Chondrocyte (in vitro differentiated cells): ENCODE data around the gene ZWILCH. TPM values are rescaled to one million over a fixed set of nuclear protein-coding genes. Genes with fewer than 3 reads are reported as not detected.
A peak's percentile ranks its signal among the peaks of the same experiment; 100 is the strongest.

ENCODE experiments used
- DNase-seq: peaks from one replicate; pipeline ENCODE4 v3.0.0; 2021; ENCODE audit warnings: mixed read lengths, low spot score
- H3K27ac Mint-ChIP-seq: one replicate; pipeline ENCODE4 v1.8.0; 2021; ENCODE audit warnings: mild to moderate bottlenecking, moderate library complexity, mixed read lengths; ENCODE audit not compliant: unreplicated experiment
- H3K27me3 Mint-ChIP-seq: 2 replicates; pipeline ENCODE4 v1.8.0; 2021; ENCODE audit warnings: low read depth, mixed read lengths
- H3K36me3 Mint-ChIP-seq: 2 replicates; pipeline ENCODE4 v1.8.0; 2021; ENCODE audit warnings: low read depth, mixed read lengths
- H3K4me1 Mint-ChIP-seq: 2 replicates; pipeline ENCODE4 v1.8.0; 2021; ENCODE audit warnings: low read depth, mild to moderate bottlenecking, mixed read lengths
- H3K4me3 Mint-ChIP-seq: one replicate; pipeline ENCODE4 v1.8.0; 2021; ENCODE audit warnings: mild to moderate bottlenecking, moderate library complexity, mixed read lengths; ENCODE audit not compliant: unreplicated experiment
- H3K9me3 Mint-ChIP-seq: 2 replicates; pipeline ENCODE4 v1.8.0; 2021; ENCODE audit warnings: low read depth, mixed read lengths
- CTCF ChIP-seq: fragments of 200-600 bp; sonication (generic); IDR thresholded peaks from 2 replicates; pipeline ENCODE4 v1.5.0; 2021; ENCODE audit warnings: antibody characterized with exemption, mild to moderate bottlenecking, moderate library complexity
- total RNA-seq: library from RNA; stranded (reverse); gene quantifications from 3 replicates; pipeline ENCODE4 v1.2.1, GENCODE V29; 2021

Gene ZWILCH
- total RNA-seq, 1 donor from 2014 or later, result 11.0 TPM

- Mint-ChIP-seq H3K4me1 (peaks cover 38% of the 10 kb centered on the region), H3K9me3 (no peaks in the 10 kb centered on the region), H3K36me3 (peaks cover 16% of the 10 kb centered on the region), H3K4me3 (peak overlapping the region; percentile 100), H3K27ac (peak overlapping the region; percentile 100), H3K27me3 (no peaks in the 10 kb centered on the region)
- no peak for TF ChIP-seq CTCF
- DNase-seq, result no peak
Observed at GRCh38 chr15:66505818-66506217, 692 bp downstream of the ZWILCH start.

GRCh38 chr15:66508293-66508883, 3.3 kb downstream of the ZWILCH start:
- DNase-seq, result no peak
- no peaks in the 10 kb centered on the region for H3K27me3 Mint-ChIP-seq
- no peak for TF ChIP-seq CTCF
- no peaks in the 10 kb centered on the region for H3K9me3 Mint-ChIP-seq
- peaks cover 23% of the 10 kb centered on the region for H3K4me1 Mint-ChIP-seq
- peaks cover 1% of the 10 kb centered on the region for H3K36me3 Mint-ChIP-seq
- H3K4me3 Mint-ChIP-seq, result no peak overlapping the region
- H3K27ac Mint-ChIP-seq, result no peak overlapping the region

GRCh38 chr15:66514586-66514985, 9.5 kb downstream of the ZWILCH start:
- no peak overlapping the region for H3K27ac Mint-ChIP-seq
- H3K36me3 Mint-ChIP-seq, result peaks cover 12% of the 10 kb centered on the region
- TF ChIP-seq CTCF, result no peak

GRCh38 chr15:66515901-66516322, 10.8 kb downstream of the ZWILCH start:
- no peaks in the 10 kb centered on the region for H3K9me3 Mint-ChIP-seq
- DNase-seq, result no peak
- no peaks in the 10 kb centered on the region for H3K4me1 Mint-ChIP-seq
- no peaks in the 10 kb centered on the region for H3K27me3 Mint-ChIP-seq
- no peak overlapping the region for H3K27ac Mint-ChIP-seq
- no peak overlapping the region for H3K4me3 Mint-ChIP-seq
- TF ChIP-seq CTCF, result no peak
- H3K36me3 Mint-ChIP-seq, result peaks cover 12% of the 10 kb centered on the region

More at GRCh38 chr15:66514586-66514985, 9.5 kb downstream of the ZWILCH start:
- Mint-ChIP-seq H3K9me3 (no peaks in the 10 kb centered on the region), H3K27me3 (no peaks in the 10 kb centered on the region), H3K4me3 (no peak overlapping the region), H3K4me1 (no peaks in the 10 kb centered on the region)
- no peak for DNase-seq

- TF ChIP-seq CTCF, result no peak
- DNase-seq, result no peak
- H3K9me3 Mint-ChIP-seq, result no peaks in the 10 kb centered on the region
- peaks cover 11% of the 10 kb centered on the region for H3K36me3 Mint-ChIP-seq
- no peaks in the 10 kb centered on the region for H3K27me3 Mint-ChIP-seq
- H3K4me3 Mint-ChIP-seq, result no peak overlapping the region
- H3K27ac Mint-ChIP-seq, result no peak overlapping the region
- no peaks in the 10 kb centered on the region for H3K4me1 Mint-ChIP-seq
Observed at GRCh38 chr15:66523926-66524325, 18.8 kb downstream of the ZWILCH start.
